ENCODE data around the gene RAD9A. TPM values are rescaled to one million over a fixed set of nuclear protein-coding genes. Genes with fewer than 3 reads are reported as not detected.

RAD9A gene
- total and polyA plus RNA-seq, 9 of the 15 experiments (the other 6 are each of a cell fraction or from before 2014, with no cell fraction given), result 1.4 to 41.2 (median 16.1) TPM

GRCh38 chr11:67423466-67423865, 31.7 kb downstream of the RAD9A start (continued):
- no peak for TF ChIP-seq ZKSCAN1 (IDR thresholded peaks at IDR 0.05; ENCODE audit: low read depth, low read length)
- TF ChIP-seq SRSF1 (IDR thresholded peaks at IDR 0.05; ENCODE audit: low read depth, low read length), result no peak
- no peak for TF ChIP-seq U2AF1 (optimal IDR thresholded peaks at IDR 0.05; ENCODE audit: low read depth, low read length)
- TF ChIP-seq MAZ (CRISPR knock-in tag; conservative IDR thresholded peaks at IDR 0.05 in 1 of 2, IDR thresholded peaks at IDR 0.05 in 1 of 2), result no peak
- no peak for TF ChIP-seq HNRNPK (IDR thresholded peaks at IDR 0.05; ENCODE audit: low read depth, low read length, poor library complexity, severe bottlenecking)
- TF ChIP-seq HES1 (IDR thresholded peaks at IDR 0.05; ENCODE audit: low read depth), result no peak

GRCh38 chr11:67423891-67424613, 32.3 kb downstream of the RAD9A start:
- Histone ChIP-seq H2AFZ (ENCODE audit: low read depth, low read length) (no peak overlapping the region; the same call in 1 of the 2 replicates), H3K4me3 (no peak overlapping the region), H3K27ac (ENCODE audit: extremely low read depth, low read depth, low read length) (no peak overlapping the region), H3K36me3 (ENCODE audit: control insufficient read depth, insufficient read depth, low read length) (no peaks in the 10 kb centered on the region), H3K4me1 (replicated peaks in 1 of 2; ENCODE audit: control insufficient read depth in 2 of 2, insufficient read depth in 2 of 2, low read length in 2 of 2) (peaks cover 10 to 59% of the 10 kb centered on the region in 2 experiments), H3K9me1 (ENCODE audit: control insufficient read depth, insufficient read depth, low read length) (peaks cover 4% of the 10 kb centered on the region), H3K9ac (ENCODE audit: insufficient read depth in 1 of 2, low read depth in 2 of 2, low read length in 2 of 2) (peak overlapping the region in 1 of 2 experiments; percentile 82; a peak in 2 of 4 replicates), H3K27me3 (ENCODE audit: control insufficient read depth in 2 of 2, insufficient read depth in 2 of 2, low read length in 2 of 2) (no peaks in the 10 kb centered on the region), H3K79me2 (ENCODE audit: control insufficient read depth, insufficient read depth, low read length) (peaks cover 16% of the 10 kb centered on the region), H4K20me1 (replicated peaks; ENCODE audit: control insufficient read depth, insufficient read depth, low read length) (no peaks in the 10 kb centered on the region), H3K9me3 (replicated peaks; ENCODE audit: control insufficient read depth, insufficient read depth, low read depth, low read length) (no peaks in the 10 kb centered on the region), H3K4me2 (ENCODE audit: insufficient read depth, low read length) (no peak overlapping the region)
- POLR2A ChIA-PET, result interaction anchor here (0.8 to 2.0 kb wide), 5 partner anchors 11 to 53 kb away, joined by 3 to 9 read pairs (median 4); partner anchors contain the start of gene PPP1CA
- CTCF ChIA-PET (ENCODE audit: low intra/inter-chr PET ratio), result no interaction called here
- DNase-seq (ENCODE audit: extremely low read depth in 1 of 4, low spot score in 3 of 4), result no peak
- 75% methylated on average over 27 of the region's 34 CpGs for WGBS (ENCODE audit: insufficient coverage, low coverage, missing lambda C conversion rate)
- in situ Hi-C loops (cut with MboI), result no loop called here
- ATAC-seq, result no peak
- no peak for FAIRE-seq
- intact Hi-C loops (cut with micrococcal nuclease), result loop anchor here (5.0 kb wide), 1 partner anchor 43 kb away; the partner anchor contains the start of gene TMEM134
- no TSS peak for BruUV-seq (replicated peaks)
- TF ChIP-seq RBBP5 (IDR thresholded peaks at IDR 0.05; ENCODE audit: borderline replicate concordance, insufficient read depth, low read length, poor library complexity, severe bottlenecking) (no peak), THAP12 (CRISPR knock-in tag; IDR thresholded peaks at IDR 0.05) (no peak), ZNF324 (CRISPR knock-in tag; IDR thresholded peaks at IDR 0.05) (no peak), ZNF354B (CRISPR knock-in tag; IDR thresholded peaks at IDR 0.05) (no peak), BCL6 (CRISPR knock-in tag; IDR thresholded peaks at IDR 0.05) (no peak), SNIP1 (IDR thresholded peaks at IDR 0.05; ENCODE audit: low read depth) (no peak), ZBTB34 (CRISPR knock-in tag; IDR thresholded peaks at IDR 0.05) (no peak)
